ENCODE data around the gene CCNJL.

GRCh38 chr5:160287378-160288051 is 24.8 kb downstream of the CCNJL start:
- TF ChIP-seq CTCF (conservative IDR thresholded peaks at IDR 0.05 in 1 of 2, IDR thresholded peaks at IDR 0.05 in 1 of 2; ENCODE audit: extremely low read depth in 1 of 2, insufficient read depth in 1 of 2, low read depth in 1 of 2, low read length in 2 of 2) (no peak), EZH2 (IDR thresholded peaks at IDR 0.05; ENCODE audit: borderline replicate concordance, low read length) (no peak)
